ENCODE results near the gene ZNF423. TPM values are rescaled to one million over a fixed set of nuclear protein-coding genes. Genes with fewer than 3 reads are reported as not detected.

The ZNF423 gene
- total and polyA plus RNA-seq, 5 donors = 5.5 to 22.2 (median 14.4) TPM

- Histone ChIP-seq H3K27ac (ENCODE audit: low read length) (no peak overlapping the region), H3K9me3 (ENCODE audit: control insufficient read depth, low read length) (no peaks in the 10 kb centered on the region), H3K27me3 (ENCODE audit: control insufficient read depth, insufficient read depth) (no peaks in the 10 kb centered on the region), H3K4me3 (ENCODE audit: low read length) (no peak overlapping the region), H3K4me1 (ENCODE audit: control insufficient read depth, insufficient read depth, low read length) (peaks cover 3% of the 10 kb centered on the region)
- intact Hi-C loops (cut with DNase I) = loop anchor here in 2 of 4 donors (5.0 kb wide), 1 partner anchor 318 kb away; no protein-coding TSS in a partner anchor
- WGBS = 91% methylated on average over 4 of the region's 4 CpGs
- DNase-seq (no peak), ATAC-seq (no peak)
Observed at GRCh38 chr16:49604602-49605001, 251.3 kb downstream of the ZNF423 start.

GRCh38 chr16:49603956-49604355 is 252.0 kb downstream of the ZNF423 start:
- H3K27me3 ChIP-seq (ENCODE audit: control insufficient read depth, insufficient read depth) = no peaks in the 10 kb centered on the region
- ATAC-seq (no peak), DNase-seq (no peak)
- peaks cover 3% of the 10 kb centered on the region for H3K4me1 ChIP-seq (ENCODE audit: control insufficient read depth, insufficient read depth, low read length)
- H3K9me3 ChIP-seq (ENCODE audit: control insufficient read depth, low read length) = no peaks in the 10 kb centered on the region
- H3K4me3 ChIP-seq (ENCODE audit: low read length) = no peak overlapping the region
- 89% methylated on average over 9 of the region's 9 CpGs for WGBS
- intact Hi-C loops (cut with DNase I) = no loop called here
- no peak overlapping the region for H3K27ac ChIP-seq (ENCODE audit: low read length)

- Histone ChIP-seq H3K27me3 (ENCODE audit: control insufficient read depth, insufficient read depth) (no peaks in the 10 kb centered on the region), H3K4me3 (ENCODE audit: low read length) (no peak overlapping the region), H3K4me1 (ENCODE audit: control insufficient read depth, insufficient read depth, low read length) (peaks cover 3% of the 10 kb centered on the region), H3K9me3 (ENCODE audit: control insufficient read depth, low read length) (no peaks in the 10 kb centered on the region), H3K27ac (ENCODE audit: low read length) (no peak overlapping the region)
- 87% methylated on average over 9 of the region's 9 CpGs for WGBS
- intact Hi-C loops (cut with DNase I) = no loop called here
- DNase-seq (no peak), ATAC-seq (no peak)
Observed at GRCh38 chr16:49602976-49603310, 253.0 kb downstream of the ZNF423 start.

GRCh38 chr16:49602201-49602975 is 253.5 kb downstream of the ZNF423 start:
- intact Hi-C loops (cut with DNase I) = no loop called here
- H3K4me3 ChIP-seq (ENCODE audit: low read length) = no peak overlapping the region
- H3K27me3 ChIP-seq (ENCODE audit: control insufficient read depth, insufficient read depth) = no peaks in the 10 kb centered on the region
- WGBS = 70% methylated on average over 22 of the region's 22 CpGs
- peaks cover 3% of the 10 kb centered on the region for H3K4me1 ChIP-seq (ENCODE audit: control insufficient read depth, insufficient read depth, low read length)
- peak in 1 of 2 donors; percentile 19 for ATAC-seq
- H3K9me3 ChIP-seq (ENCODE audit: control insufficient read depth, low read length) = no peaks in the 10 kb centered on the region
- H3K27ac ChIP-seq (ENCODE audit: low read length) = no peak overlapping the region
- DNase-seq = peak in 2 of 3 donors; percentile 62 to 77

- Histone ChIP-seq H3K4me3 (ENCODE audit: low read length) (no peak overlapping the region), H3K27ac (ENCODE audit: low read length) (no peak overlapping the region), H3K27me3 (ENCODE audit: control insufficient read depth, insufficient read depth) (no peaks in the 10 kb centered on the region), H3K9me3 (ENCODE audit: control insufficient read depth, low read length) (no peaks in the 10 kb centered on the region), H3K4me1 (ENCODE audit: control insufficient read depth, insufficient read depth, low read length) (peaks cover 6% of the 10 kb centered on the region)
- intact Hi-C loops (cut with DNase I) = no loop called here
- ATAC-seq (no peak), DNase-seq (no peak)
- 74% methylated on average over 6 of the region's 6 CpGs for WGBS
Observed at GRCh38 chr16:49601576-49601975, 254.3 kb downstream of the ZNF423 start.

- 95% methylated on average over 8 of the region's 8 CpGs for WGBS
- intact Hi-C loops (cut with DNase I) = no loop called here
Observed at GRCh38 chr16:49600976-49601375, 254.9 kb downstream of the ZNF423 start.

GRCh38 chr16:49600536-49600935 is 255.4 kb downstream of the ZNF423 start:
- Histone ChIP-seq H3K9me3 (ENCODE audit: control insufficient read depth, low read length) (no peaks in the 10 kb centered on the region), H3K27me3 (ENCODE audit: control insufficient read depth, insufficient read depth) (no peaks in the 10 kb centered on the region), H3K27ac (ENCODE audit: low read length) (no peak overlapping the region), H3K4me3 (ENCODE audit: low read length) (no peak overlapping the region), H3K4me1 (ENCODE audit: control insufficient read depth, insufficient read depth, low read length) (peaks cover 6% of the 10 kb centered on the region)
- DNase-seq (no peak), ATAC-seq (no peak)
- intact Hi-C loops (cut with DNase I) = no loop called here
- WGBS = 92% methylated on average over 23 of the region's 23 CpGs

More at GRCh38 chr16:49600976-49601375, 254.9 kb downstream of the ZNF423 start:
- peaks cover 6% of the 10 kb centered on the region for H3K4me1 ChIP-seq (ENCODE audit: control insufficient read depth, insufficient read depth, low read length)
- ATAC-seq (no peak), DNase-seq (no peak)
- no peaks in the 10 kb centered on the region for H3K27me3 ChIP-seq (ENCODE audit: control insufficient read depth, insufficient read depth)
- no peak overlapping the region for H3K27ac ChIP-seq (ENCODE audit: low read length)
- no peaks in the 10 kb centered on the region for H3K9me3 ChIP-seq (ENCODE audit: control insufficient read depth, low read length)
- no peak overlapping the region for H3K4me3 ChIP-seq (ENCODE audit: low read length)

- Histone ChIP-seq H3K27ac (ENCODE audit: low read length) (no peak overlapping the region), H3K4me1 (ENCODE audit: control insufficient read depth, insufficient read depth, low read length) (peaks cover 6% of the 10 kb centered on the region), H3K9me3 (ENCODE audit: control insufficient read depth, low read length) (no peaks in the 10 kb centered on the region), H3K4me3 (ENCODE audit: low read length) (no peak overlapping the region), H3K27me3 (ENCODE audit: control insufficient read depth, insufficient read depth) (no peaks in the 10 kb centered on the region)
- ATAC-seq (no peak), DNase-seq (no peak)
- 87% methylated on average over 8 of the region's 8 CpGs for WGBS
- intact Hi-C loops (cut with DNase I) = loop anchor here in 2 of 4 donors (10.0 kb wide), 1 partner anchor 105 kb away; no protein-coding TSS in a partner anchor
Observed at GRCh38 chr16:49599704-49600103, 256.2 kb downstream of the ZNF423 start.

- Histone ChIP-seq H3K27ac (ENCODE audit: low read length) (no peak overlapping the region), H3K4me1 (ENCODE audit: control insufficient read depth, insufficient read depth, low read length) (peaks cover 6% of the 10 kb centered on the region), H3K27me3 (ENCODE audit: control insufficient read depth, insufficient read depth) (no peaks in the 10 kb centered on the region), H3K9me3 (ENCODE audit: control insufficient read depth, low read length) (no peaks in the 10 kb centered on the region), H3K4me3 (ENCODE audit: low read length) (no peak overlapping the region)
- DNase-seq = no peak
- ATAC-seq = no peak
- WGBS = 97% methylated on average over 2 of the region's 2 CpGs
- intact Hi-C loops (cut with DNase I) = loop anchor here in 2 of 4 donors (10.0 kb wide), 1 partner anchor 104 kb away; no protein-coding TSS in a partner anchor
Observed at GRCh38 chr16:49599281-49599680, 256.6 kb downstream of the ZNF423 start.

GRCh38 chr16:49598383-49599170 is 257.3 kb downstream of the ZNF423 start:
- DNase-seq (no peak), ATAC-seq (no peak)
- Histone ChIP-seq H3K4me3 (ENCODE audit: low read length) (no peak overlapping the region), H3K4me1 (ENCODE audit: control insufficient read depth, insufficient read depth, low read length) (peaks cover 6% of the 10 kb centered on the region), H3K27me3 (ENCODE audit: control insufficient read depth, insufficient read depth) (no peaks in the 10 kb centered on the region), H3K27ac (ENCODE audit: low read length) (no peak overlapping the region), H3K9me3 (ENCODE audit: control insufficient read depth, low read length) (no peaks in the 10 kb centered on the region)
- intact Hi-C loops (cut with DNase I) = loop anchor here in 2 of 4 donors (10.0 kb wide), 1 partner anchor 104 kb away; no protein-coding TSS in a partner anchor
- 88% methylated on average over 8 of the region's 8 CpGs for WGBS

- intact Hi-C loops (cut with DNase I) = loop anchor here in 2 of 4 donors (10.0 kb wide), 1 partner anchor 103 kb away; no protein-coding TSS in a partner anchor
- no peaks in the 10 kb centered on the region for H3K9me3 ChIP-seq (ENCODE audit: control insufficient read depth, low read length)
- no peak for ATAC-seq
- 89% methylated on average over 2 of the region's 2 CpGs for WGBS
- H3K4me3 ChIP-seq (ENCODE audit: low read length) = no peak overlapping the region
- H3K27me3 ChIP-seq (ENCODE audit: control insufficient read depth, insufficient read depth) = no peaks in the 10 kb centered on the region
- H3K27ac ChIP-seq (ENCODE audit: low read length) = no peak overlapping the region
- DNase-seq = no peak
- H3K4me1 ChIP-seq (ENCODE audit: control insufficient read depth, insufficient read depth, low read length) = peaks cover 6% of the 10 kb centered on the region
Observed at GRCh38 chr16:49597796-49598195, 258.1 kb downstream of the ZNF423 start.

Data from right cardiac atrium (tissue), 5 donors.